Measurements from ENCODE around the gene ALDH6A1.

- no peak for TF ChIP-seq CTCF (IDR thresholded peaks at IDR 0.05; ENCODE audit: insufficient read depth, low read length)
- no peak for TF ChIP-seq POLR2AphosphoS5 (IDR thresholded peaks at IDR 0.05; ENCODE audit: low read depth)
- no peak for TF ChIP-seq REST (IDR thresholded peaks at IDR 0.05; ENCODE audit: insufficient replicate concordance, low read depth)
Observed at GRCh38 chr14:74062809-74063150, 21.5 kb downstream of the ALDH6A1 start.
